GM10266 (cell line): ENCODE measurements around the gene WDR88.
"Not testable (repeated sequence)": the region's sequence is repeated elsewhere in the genome, so short reads cannot be mapped to it uniquely, and the experiment has no call there.

ENCODE experiments used
- DNase-seq: peaks from one replicate; pipeline ENCODE4 v3.0.0; 2012; ENCODE audit errors: extremely low spot score
- CTCF ChIP-seq: IDR thresholded peaks from 2 replicates; pipeline ENCODE4 v1.5.1; 2012; ENCODE audit warnings: mild to moderate bottlenecking, low read depth; ENCODE audit not compliant: control insufficient read depth, insufficient read depth; ENCODE audit errors: missing control alignments

Gene WDR88

GRCh38 chr19:33207903-33208302 is 76.0 kb downstream of the WDR88 start:
- DNase-seq: no peak
- no peak for TF ChIP-seq CTCF

- DNase-seq: no peak
Measured at GRCh38 chr19:33208371-33208895, 76.5 kb downstream of the WDR88 start.

GRCh38 chr19:33208904-33209849 is 77.3 kb downstream of the WDR88 start:
- TF ChIP-seq CTCF: no peak
- DNase-seq: no peak

More at GRCh38 chr19:33208371-33208895, 76.5 kb downstream of the WDR88 start:
- TF ChIP-seq CTCF: no peak

- not testable (repeated sequence) for DNase-seq
Measured at GRCh38 chr19:33209850-33210230, 77.9 kb downstream of the WDR88 start.

DNA sequence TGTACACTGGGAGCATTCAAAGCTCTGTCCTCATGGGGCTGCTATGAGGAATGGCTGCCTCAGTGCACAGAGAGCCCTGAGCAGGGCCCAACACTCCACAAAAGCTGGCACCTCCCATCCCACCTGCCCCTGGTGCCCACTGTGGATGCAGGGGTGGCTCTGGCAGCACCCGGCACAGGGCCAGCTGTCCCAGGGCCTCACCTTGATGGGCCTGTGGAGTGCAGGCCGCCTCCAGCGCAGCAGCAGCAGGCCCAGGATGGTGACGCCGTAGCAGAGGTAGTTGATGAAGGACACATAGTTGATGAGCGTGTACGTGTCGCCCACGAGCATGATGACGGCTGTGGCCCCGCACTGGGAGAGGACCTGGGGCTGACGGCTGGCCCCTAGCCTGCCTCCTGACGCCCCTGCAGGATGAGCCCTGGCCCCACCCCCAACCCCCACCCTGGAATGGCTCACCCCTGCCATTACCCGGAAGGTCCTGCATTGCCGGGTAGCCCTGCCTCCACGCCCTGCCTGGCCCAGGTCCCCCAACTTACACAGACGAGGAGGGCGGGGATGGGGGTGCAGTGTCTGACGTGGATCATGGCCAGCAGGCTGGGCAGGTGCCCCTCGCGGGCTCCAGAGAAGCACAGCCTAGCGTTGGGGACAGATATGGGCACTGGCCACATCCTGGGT is 78.5 kb downstream of the WDR88 start:
- no peak for TF ChIP-seq CTCF
- no peak for DNase-seq

- DNase-seq: no peak
- no peak for TF ChIP-seq CTCF
Measured at GRCh38 chr19:33211794-33212435, 80.0 kb downstream of the WDR88 start.

DNA sequence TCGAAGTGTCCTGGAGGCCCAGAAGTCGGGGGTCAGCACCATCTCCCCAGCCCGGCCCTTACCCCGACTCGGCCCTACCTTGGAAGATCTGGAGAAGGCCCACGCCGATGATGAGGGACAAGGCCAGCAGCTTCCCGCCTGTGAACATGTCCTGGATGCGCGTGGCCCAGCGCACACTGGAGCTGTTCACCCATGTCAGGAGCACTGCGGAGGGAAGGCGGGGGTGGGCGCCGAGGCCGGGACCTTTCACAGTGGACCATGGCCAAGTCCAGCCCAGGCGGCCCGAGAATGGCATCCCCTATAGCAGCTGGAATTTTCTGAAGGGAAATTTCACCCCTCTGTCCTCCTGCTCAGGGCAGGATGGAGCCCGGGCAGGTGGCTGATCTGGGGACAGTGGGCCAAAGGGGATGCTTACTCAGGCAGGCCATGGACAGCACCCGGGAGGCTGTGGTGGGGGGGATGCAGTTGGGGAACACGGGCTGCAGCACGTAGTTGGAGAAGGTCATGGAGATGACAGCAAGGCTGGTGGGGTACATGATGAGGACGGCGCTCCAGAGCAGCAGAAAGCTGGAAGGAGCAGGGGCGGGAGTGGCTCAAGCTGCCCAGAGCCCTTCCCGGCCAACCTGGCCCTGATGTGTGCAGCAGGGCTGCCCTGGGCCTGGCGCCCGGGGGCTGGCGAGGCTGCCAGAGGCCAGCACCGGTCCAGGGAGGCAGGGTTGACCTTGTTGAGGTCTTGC is 80.7 kb downstream of the WDR88 start:
- DNase-seq: no peak
- TF ChIP-seq CTCF: no peak
